HAP-1 (cell line): ENCODE results near the gene CDC42EP2.

Experiments used
- DNase-seq, 2 experiments: peaks; one replicate each; pipeline ENCODE4 v3.0.0-alpha.2; 2016 to 2020; ENCODE audit warnings: low spot score in 2 of 2
- H3K27me3 ChIP-seq: fragments of 250-450 bp; sonication (Bioruptor Pico); 2 replicates; pipeline ENCODE4 v1.5.1; 2020; ENCODE audit warnings: low read depth, mild to moderate bottlenecking, moderate library complexity
- H3K36me3 ChIP-seq: fragments of 250-450 bp; sonication (Bioruptor Pico); replicated peaks from 2 replicates; pipeline ENCODE4 v1.5.1; 2020; ENCODE audit warnings: mild to moderate bottlenecking
- H3K4me1 ChIP-seq: fragments of 250-450 bp; sonication (Bioruptor Pico); 2 replicates; pipeline ENCODE4 v1.5.1; 2020; ENCODE audit warnings: mild to moderate bottlenecking
- H3K4me3 ChIP-seq: fragments of 250-450 bp; sonication (Bioruptor Pico); 2 replicates; pipeline ENCODE4 v1.5.1; 2020; ENCODE audit warnings: mild to moderate bottlenecking, moderate library complexity
- H3K9me3 ChIP-seq: fragments of 250-450 bp; sonication (Bioruptor Pico); 2 replicates; pipeline ENCODE4 v1.5.1; 2020; ENCODE audit warnings: mild to moderate bottlenecking, moderate library complexity
- in situ Hi-C: fragments of 300-500 bp; cut with MboI; formaldehyde crosslinking; loops from 3 replicates; pipeline ENCODE4 v1.14.3; 2020; ENCODE audit warnings: low sequenced_read_pairs, inconsistent platforms, mixed read lengths

Gene CDC42EP2

DNA sequence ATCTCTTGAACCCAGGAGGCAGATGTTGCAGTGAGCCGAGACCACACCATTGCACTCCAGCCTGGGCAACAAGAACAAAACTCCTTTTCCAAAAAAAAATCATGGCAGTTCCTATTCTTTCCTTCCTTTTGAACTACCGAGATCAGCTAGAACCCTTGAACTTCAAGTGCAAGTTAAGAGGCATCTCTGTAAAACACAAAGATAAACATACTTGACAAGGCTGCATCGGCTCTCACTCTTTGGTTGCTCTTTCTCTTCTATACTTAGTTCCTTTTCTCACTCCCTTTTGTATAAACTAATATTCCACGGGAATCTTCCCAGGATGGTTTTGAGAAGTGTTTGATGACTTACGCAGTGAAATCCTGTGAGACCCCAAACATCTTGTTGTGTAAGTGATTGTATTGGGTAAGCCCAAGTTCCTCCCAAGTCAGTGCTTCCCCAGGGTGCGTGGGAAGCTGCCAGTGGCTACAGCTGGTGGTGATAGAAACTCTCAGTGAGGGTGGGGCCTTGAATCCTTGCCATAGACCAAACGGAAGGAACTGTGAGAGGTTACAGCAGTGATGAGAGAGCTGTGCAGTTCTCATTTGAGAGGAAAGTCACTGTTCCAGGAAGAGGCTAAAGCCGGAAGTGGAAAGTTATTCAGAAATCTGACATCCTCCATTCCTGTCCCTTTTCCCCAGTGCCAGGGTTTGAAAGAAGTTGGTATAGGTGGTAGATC, 24.1 kb upstream of the CDC42EP2 start:
- no peaks in the 10 kb centered on the region for H3K27me3 ChIP-seq
- H3K4me3 ChIP-seq: no peak overlapping the region
- no peaks in the 10 kb centered on the region for H3K9me3 ChIP-seq
- peaks cover 95% of the 10 kb centered on the region for H3K36me3 ChIP-seq
- in situ Hi-C loops: no loop called here
- H3K4me1 ChIP-seq: no peaks in the 10 kb centered on the region
- no peak for DNase-seq

DNA sequence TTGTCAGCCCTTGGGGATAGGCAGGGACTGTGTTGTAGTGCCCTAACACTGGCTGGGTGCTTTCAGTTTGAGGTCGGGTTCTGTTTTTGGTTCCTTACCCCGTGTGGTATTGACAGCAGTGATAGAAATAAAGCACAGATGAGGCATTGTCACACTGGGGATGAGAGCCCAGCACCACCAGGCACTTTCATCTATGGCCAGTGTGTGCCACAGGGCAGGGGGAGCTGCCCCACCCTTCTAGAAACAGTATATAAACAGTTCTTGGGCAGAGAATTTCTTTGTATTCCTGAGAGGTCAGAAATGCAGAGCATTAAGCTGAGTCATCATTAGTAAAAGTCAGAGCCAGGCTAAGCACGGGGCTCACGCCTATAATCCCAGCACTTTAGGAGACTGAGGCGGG, 23.1 kb upstream of the CDC42EP2 start:
- DNase-seq: no peak
- Histone ChIP-seq H3K36me3 (peaks cover 97% of the 10 kb centered on the region), H3K27me3 (no peaks in the 10 kb centered on the region), H3K4me1 (no peaks in the 10 kb centered on the region), H3K4me3 (no peak overlapping the region), H3K9me3 (no peaks in the 10 kb centered on the region)
- in situ Hi-C loops: no loop called here

DNA sequence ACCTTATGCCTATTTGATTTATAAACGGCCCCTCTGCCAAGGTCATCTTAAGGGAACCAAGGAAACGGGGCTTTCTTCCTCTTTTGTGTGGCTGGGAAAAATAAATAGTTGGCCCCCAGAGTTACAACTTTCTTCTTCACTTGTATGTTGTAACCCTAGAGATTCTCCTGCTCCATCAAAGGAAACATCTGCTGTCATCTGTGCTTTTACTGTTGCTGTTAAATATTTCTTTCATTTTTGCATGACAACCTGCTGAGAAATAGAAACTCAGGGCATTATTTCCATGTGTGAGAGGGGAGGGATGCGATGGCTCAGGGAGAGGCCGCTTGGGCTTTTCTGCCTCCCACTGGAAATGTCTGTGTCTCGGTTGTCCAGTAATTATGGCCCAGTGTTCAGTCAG, 21.8 kb upstream of the CDC42EP2 start:
- peaks cover 97% of the 10 kb centered on the region for H3K36me3 ChIP-seq

DNA sequence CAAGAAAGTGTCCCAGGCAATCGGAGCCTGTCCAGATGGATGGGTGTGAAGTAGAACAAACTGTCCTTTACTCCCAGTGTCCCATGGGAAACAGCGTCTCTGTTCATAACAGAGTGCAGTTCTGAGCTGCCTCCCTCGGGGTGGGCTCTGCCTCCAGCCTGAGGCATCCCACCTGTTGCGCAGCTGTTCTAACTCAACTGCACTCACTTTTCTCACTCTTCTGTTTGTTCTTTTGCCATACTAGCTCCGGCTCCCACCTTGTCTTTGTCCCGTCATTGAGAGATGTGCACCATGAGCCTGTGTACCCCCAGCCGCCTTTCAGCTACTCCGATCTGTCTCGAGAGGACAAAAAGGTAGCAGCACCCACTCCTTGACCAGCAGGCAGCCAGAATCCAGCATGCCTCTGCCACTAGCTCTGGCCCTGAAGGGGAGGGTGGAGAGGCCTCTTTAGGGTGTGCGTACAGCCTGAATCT, 20.7 kb upstream of the CDC42EP2 start:
- no peak overlapping the region for H3K4me3 ChIP-seq
- H3K9me3 ChIP-seq: no peaks in the 10 kb centered on the region
- DNase-seq: no peak
- in situ Hi-C loops: no loop called here
- H3K36me3 ChIP-seq: peaks cover 99% of the 10 kb centered on the region
- no peaks in the 10 kb centered on the region for H3K27me3 ChIP-seq
- no peaks in the 10 kb centered on the region for H3K4me1 ChIP-seq

More for the DNA sequence above, 21.8 kb upstream of the CDC42EP2 start:
- no peak for DNase-seq
- Histone ChIP-seq H3K27me3 (no peaks in the 10 kb centered on the region), H3K4me3 (no peak overlapping the region), H3K4me1 (no peaks in the 10 kb centered on the region), H3K9me3 (no peaks in the 10 kb centered on the region)
- in situ Hi-C loops: no loop called here

DNA sequence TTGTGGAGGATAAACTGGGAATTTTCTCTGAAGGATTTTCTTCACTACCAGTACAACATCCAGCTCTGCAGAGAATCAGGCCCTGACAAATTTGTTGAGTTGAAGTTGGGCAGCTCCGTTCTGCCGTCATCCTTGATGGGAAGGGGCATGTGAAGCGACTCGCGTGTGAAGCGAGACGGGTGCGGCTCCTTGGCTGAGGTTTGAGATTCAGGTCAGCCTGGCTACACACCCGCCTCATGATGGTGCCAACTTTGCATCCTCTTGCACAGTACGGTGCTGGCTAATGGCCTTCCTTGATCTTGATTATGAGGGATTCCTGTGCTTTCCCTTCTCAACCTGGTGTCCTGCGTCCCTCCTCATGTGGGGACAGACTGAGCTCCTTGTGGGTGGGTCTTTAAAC, 19.7 kb upstream of the CDC42EP2 start:
- Histone ChIP-seq H3K36me3 (peaks cover 96% of the 10 kb centered on the region), H3K4me1 (no peaks in the 10 kb centered on the region), H3K9me3 (no peaks in the 10 kb centered on the region), H3K4me3 (no peak overlapping the region), H3K27me3 (no peaks in the 10 kb centered on the region)
- in situ Hi-C loops: no loop called here
- no peak for DNase-seq

DNA sequence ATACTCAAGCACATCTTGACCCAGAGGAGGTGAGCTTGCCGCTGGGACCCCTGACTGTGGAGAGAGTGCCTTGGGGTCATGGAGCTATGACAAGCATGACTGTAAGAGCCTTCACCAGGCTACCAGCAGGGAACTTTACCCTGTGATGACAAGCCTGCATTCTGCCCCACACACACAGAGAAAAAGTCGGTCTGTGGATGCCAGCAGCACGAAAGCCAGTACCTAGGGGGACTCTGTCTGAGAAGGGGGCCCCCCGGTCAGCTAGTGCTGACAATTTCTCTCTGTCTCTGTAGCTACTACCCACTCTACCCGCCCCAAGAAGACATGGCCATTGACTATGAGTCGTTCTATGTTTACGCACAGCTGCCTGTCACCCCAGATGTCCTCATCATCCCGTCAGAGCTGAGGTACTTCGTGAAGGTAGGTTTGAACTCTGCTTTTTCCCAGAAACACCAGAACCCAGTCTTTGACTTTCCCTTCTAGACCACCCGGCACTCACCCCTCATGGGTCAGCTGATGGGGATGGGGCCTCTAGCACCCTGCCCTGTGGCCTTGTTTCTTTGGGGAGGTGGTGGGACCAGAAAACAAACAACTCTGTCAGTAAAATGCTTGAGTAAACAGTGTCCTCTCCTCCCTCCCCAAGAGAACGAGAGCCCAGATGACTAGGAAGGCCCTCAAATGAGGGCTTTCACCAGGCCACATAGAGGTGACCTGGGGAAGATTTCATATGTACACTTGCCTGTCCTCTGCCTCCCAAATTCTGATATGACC, 18.9 kb upstream of the CDC42EP2 start:
- Histone ChIP-seq H3K4me3 (no peak overlapping the region), H3K36me3 (peaks cover 94% of the 10 kb centered on the region), H3K9me3 (no peaks in the 10 kb centered on the region), H3K27me3 (no peaks in the 10 kb centered on the region), H3K4me1 (no peaks in the 10 kb centered on the region)
- in situ Hi-C loops: no loop called here
- no peak for DNase-seq

DNA sequence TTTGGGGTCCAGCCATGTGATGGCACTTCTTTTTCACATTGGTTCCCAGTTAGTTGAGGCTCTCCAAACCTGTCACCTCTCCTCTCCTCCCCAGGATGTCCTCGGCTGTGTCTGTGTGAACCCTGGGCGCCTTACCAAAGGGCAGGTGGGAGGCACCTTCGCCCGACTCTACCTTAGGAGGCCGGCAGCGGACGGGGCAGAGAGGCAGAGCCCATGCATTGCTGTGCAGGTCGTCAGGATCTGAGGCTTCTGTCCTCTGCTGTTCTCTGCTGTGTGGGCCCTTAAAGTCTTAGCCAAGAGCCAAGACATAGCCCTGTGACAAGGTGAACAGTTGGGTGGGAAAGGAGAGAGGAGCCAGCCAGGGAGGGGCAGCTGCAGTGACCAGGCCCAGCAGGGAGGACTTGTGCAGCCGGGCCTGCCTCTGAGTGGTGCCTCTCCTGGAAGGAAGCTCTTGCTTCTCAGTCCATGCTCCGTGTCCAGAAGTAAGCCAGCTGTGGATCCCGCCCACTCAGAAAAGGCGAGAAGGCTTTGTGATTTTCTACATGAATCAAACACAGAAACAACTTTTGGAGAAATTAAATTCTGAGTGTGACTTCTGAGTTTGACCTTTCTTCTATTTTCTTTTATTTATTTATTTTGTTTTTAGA, 17.5 kb upstream of the CDC42EP2 start:
- no peaks in the 10 kb centered on the region for H3K9me3 ChIP-seq
- H3K36me3 ChIP-seq: peaks cover 88% of the 10 kb centered on the region
- H3K27me3 ChIP-seq: no peaks in the 10 kb centered on the region
- no peak overlapping the region for H3K4me3 ChIP-seq
- no peaks in the 10 kb centered on the region for H3K4me1 ChIP-seq
- in situ Hi-C loops: no loop called here
- no peak for DNase-seq

DNA sequence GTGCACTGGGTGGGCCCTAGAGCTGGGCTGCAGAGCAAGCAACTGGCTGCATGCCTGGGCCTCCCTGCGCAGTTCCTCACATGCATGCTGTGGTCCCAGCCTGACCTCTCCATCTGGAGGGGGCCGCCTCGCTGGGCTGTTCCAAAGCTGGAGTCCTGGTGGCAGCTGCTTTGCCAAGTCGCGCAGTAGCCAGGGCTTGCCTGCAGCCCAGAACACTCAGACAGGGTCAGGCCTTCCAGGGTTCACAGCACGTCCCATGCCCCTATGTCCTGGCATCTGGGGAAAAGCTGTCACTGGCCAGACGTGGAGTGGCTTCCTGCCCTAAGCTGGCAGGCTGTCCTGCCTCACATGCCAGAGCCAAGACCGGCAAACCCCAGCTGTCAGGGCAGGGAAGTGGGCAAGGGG, 16.5 kb upstream of the CDC42EP2 start:
- no peaks in the 10 kb centered on the region for H3K4me1 ChIP-seq
- no peaks in the 10 kb centered on the region for H3K27me3 ChIP-seq
- H3K36me3 ChIP-seq: peaks cover 81% of the 10 kb centered on the region
- H3K9me3 ChIP-seq: no peaks in the 10 kb centered on the region
- no peak for DNase-seq
- in situ Hi-C loops: no loop called here
- H3K4me3 ChIP-seq: no peak overlapping the region

DNA sequence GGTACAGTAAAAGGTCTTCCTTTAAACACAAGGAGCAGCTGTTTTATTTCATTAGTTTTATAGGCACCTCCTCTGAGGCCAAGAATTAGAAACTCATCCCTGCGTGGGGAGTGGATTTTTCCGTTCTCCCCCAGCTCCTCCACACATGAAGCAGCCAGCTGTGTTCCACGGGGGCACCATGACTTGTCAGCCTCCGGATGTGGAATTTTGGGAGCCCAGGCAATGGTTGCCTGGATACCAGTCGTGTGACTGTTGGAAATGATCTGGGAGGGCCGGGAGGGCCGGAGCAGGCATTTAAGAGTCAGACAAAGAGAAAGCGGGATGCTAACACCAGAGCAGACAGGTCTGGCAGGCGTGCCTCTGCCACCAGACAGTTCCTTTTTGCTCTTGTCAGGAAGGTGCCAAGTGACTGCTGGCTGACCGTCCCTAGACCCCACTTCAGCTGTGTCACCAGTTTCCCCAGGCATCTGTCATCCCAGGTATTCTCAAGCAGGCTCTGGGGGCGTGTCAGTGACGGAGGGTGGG, 15.9 kb upstream of the CDC42EP2 start:
- Histone ChIP-seq H3K27me3 (no peaks in the 10 kb centered on the region), H3K4me1 (no peaks in the 10 kb centered on the region), H3K36me3 (peaks cover 79% of the 10 kb centered on the region), H3K9me3 (no peaks in the 10 kb centered on the region), H3K4me3 (no peak overlapping the region)
- no peak for DNase-seq
- in situ Hi-C loops: no loop called here

DNA sequence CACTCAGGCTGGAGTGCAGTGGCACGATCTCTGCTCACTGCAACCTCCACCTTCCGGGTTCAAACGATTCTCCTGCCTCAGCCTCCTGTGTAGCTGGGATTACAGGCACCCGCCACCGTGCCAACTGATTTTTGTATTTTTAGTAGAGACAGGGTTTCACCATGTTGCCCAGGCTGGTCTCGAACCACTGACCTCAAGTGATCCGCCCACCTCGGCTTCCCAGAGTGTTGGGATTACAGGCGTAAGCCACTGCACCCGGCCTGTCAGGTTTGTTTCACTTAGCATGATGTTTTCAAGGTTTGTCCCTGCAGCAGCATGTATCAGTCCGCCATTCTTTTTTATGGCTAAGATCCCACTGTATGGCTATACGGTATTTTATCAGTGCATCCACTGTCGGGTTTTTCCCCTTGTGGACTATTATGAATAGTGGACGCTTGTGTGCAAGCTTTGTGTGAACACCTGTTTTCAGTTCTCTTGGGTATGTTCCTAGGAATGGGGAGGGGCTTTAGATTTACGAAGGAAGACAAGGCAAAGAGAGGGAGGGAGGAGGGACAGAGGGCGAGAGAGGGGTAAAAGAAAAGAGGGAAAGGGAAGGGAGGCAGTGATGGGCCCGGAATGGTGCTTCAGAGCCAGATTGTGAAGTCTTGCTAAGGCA, 13.9 kb upstream of the CDC42EP2 start:
- DNase-seq: no peak
- H3K36me3 ChIP-seq: peaks cover 63% of the 10 kb centered on the region
- no peaks in the 10 kb centered on the region for H3K27me3 ChIP-seq
- in situ Hi-C loops: no loop called here
- H3K4me3 ChIP-seq: no peak overlapping the region
- no peaks in the 10 kb centered on the region for H3K9me3 ChIP-seq
- no peaks in the 10 kb centered on the region for H3K4me1 ChIP-seq

DNA sequence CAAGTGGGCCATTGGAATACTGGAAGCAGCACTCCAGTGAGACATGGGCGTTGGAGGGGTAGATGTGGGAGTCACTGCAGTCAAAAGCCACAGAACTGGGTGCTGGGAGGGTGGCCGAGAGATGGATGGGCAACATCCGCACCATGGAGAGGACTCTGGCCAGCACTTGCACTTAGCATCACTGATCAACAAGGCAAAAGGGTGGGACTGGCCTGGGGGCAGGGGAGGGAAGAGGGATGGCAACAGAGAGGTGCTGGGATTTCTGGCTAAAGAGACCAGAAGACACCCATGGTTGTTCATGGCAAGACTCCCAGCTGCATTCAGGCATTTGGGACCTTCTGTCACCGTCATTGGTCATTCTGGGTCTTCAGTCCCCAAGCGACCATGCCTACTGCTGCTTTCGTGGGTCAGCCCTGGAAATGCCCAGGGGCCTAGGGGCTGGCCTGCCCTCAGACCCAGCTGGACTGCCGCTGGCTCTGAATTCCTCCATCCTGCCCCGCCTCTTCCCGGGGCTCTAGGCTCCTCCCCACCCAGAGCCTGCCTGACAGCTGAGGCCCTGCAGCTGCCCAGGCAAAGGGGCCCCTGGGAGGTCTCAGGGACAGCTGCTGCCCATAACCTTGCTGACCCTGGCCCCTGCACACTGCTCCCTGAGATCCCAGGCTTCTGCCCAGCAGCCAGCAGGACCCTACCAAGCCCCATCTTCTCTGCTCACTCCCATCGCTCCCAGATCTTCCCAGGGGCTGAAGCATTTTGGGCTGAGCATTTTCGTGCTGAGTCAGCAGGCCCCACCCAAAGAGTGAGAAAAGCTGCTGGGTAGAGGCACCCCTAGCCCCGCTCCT, 13.0 kb upstream of the CDC42EP2 start:
- Histone ChIP-seq H3K36me3 (peaks cover 53% of the 10 kb centered on the region), H3K4me1 (no peaks in the 10 kb centered on the region), H3K4me3 (no peak overlapping the region), H3K27me3 (no peaks in the 10 kb centered on the region), H3K9me3 (no peaks in the 10 kb centered on the region)
- DNase-seq: peak in 1 of 2 experiments; percentile 27
- in situ Hi-C loops: no loop called here

DNA sequence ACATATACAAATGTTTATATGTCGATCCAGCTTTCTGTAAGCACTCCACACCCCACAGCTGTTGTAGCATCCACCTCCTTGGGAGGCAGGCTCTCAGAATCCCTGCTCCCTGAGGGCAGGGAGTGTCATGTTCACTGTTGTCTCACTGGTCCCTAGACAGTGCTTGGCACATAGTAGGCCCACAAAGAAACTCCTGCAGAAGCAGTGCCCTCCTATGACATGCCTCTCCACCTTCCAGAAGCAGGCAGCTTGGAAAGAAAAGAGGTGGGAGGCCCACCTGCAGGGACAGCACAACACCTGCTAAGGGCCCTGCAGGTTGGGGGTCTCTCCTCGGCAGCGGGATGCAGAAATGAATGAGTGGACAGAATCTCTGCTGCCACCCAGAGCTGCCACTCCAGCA, 11.1 kb upstream of the CDC42EP2 start:
- Histone ChIP-seq H3K9me3 (no peaks in the 10 kb centered on the region), H3K4me3 (no peak overlapping the region), H3K27me3 (no peaks in the 10 kb centered on the region), H3K4me1 (no peaks in the 10 kb centered on the region), H3K36me3 (peaks cover 35% of the 10 kb centered on the region)
- in situ Hi-C loops: no loop called here
- no peak for DNase-seq

DNA sequence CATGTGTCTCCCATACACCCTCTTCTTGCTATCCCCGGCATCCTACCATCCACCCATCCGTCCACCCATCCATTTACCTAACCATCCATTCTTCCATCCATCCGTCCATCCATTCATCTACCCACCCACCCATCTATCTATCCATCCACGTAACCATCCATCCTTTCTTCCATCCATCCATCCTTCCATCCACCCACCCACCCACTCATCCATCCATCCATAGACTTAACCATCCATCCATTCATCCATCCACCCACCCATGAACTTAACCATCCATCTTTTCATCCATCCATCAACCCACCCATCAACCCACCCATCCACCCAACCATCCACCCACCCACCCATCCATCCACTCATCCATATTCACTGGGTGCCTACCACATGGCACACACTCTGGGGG, 10.6 kb upstream of the CDC42EP2 start:
- DNase-seq: no peak
- no peaks in the 10 kb centered on the region for H3K9me3 ChIP-seq

More for the DNA sequence above, 10.6 kb upstream of the CDC42EP2 start:
- Histone ChIP-seq H3K27me3 (no peaks in the 10 kb centered on the region), H3K4me3 (no peak overlapping the region), H3K4me1 (no peaks in the 10 kb centered on the region), H3K36me3 (peaks cover 29% of the 10 kb centered on the region)
- in situ Hi-C loops: no loop called here
